HEK293 (cell line): ENCODE results near the gene PPP3CA.

ENCODE experiments used
- CTCF ChIA-PET: fragments of 350-600 bp; formaldehyde crosslinking; extraction: SDS; loops from one replicate; lab custom pipeline; 2021; ENCODE audit warnings: antibody characterized with exemption; lab: Yijun Ruan, JAX
- POLR2A ChIA-PET: fragments of 300-600 bp; formaldehyde crosslinking; extraction: SDS; loops from one replicate; lab custom pipeline; 2020; ENCODE audit warnings: antibody characterized with exemption, inconsistent platforms; lab: Yijun Ruan, JAX
- H3K27ac ChIP-seq: fragments of 200-500 bp; sonication (Bioruptor generic); 2 replicates; pipeline ENCODE4 v1.5.1; 2014; ENCODE audit warnings: low read depth, low read length, control low read depth, inconsistent platforms; ENCODE audit errors: extremely low read depth
- H3K36me3 ChIP-seq, 2 experiments: fragments of 200-500 bp in 1 of 2; sonication (Bioruptor generic) in 1 of 2; 1 replicate in 1 of 2; 2 replicates in 1 of 2; pipeline ENCODE4 v1.5.1; 2014 to 2017; ENCODE audit warnings: inconsistent platforms in 2 of 2, low read length in 2 of 2; ENCODE audit not compliant: control insufficient read depth in 2 of 2, insufficient read depth in 1 of 2
- H3K4me1 ChIP-seq: fragments of 200-500 bp; sonication (Bioruptor generic); 2 replicates; pipeline ENCODE4 v1.5.1; 2014; ENCODE audit warnings: mild to moderate bottlenecking, low read length, inconsistent platforms; ENCODE audit not compliant: control insufficient read depth, insufficient read depth
- H3K4me3 ChIP-seq: 2 replicates; pipeline ENCODE4 v1.5.1; 2011; ENCODE audit warnings: low read depth, mild to moderate bottlenecking, control low read depth, low read length, moderate library complexity
- H3K9me3 ChIP-seq: fragments of 200-500 bp; sonication (Bioruptor generic); 2 replicates; pipeline ENCODE4 v1.5.1; 2014; ENCODE audit warnings: low read depth, low read length, inconsistent platforms; ENCODE audit not compliant: control insufficient read depth, insufficient read depth
- KLF1 ChIP-seq: fragments of 450-650 bp; formaldehyde crosslinking; IDR thresholded peaks from 2 replicates; pipeline ENCODE4 v1.5.1; 2016; ENCODE audit warnings: missing biosample characterization, missing genetic modification characterization
- MEIS1 ChIP-seq: sonication (generic); formaldehyde crosslinking; IDR thresholded peaks from 2 replicates; pipeline ENCODE4 v1.8.1; 2022; ENCODE audit warnings: missing genetic modification reagents, mild to moderate bottlenecking, borderline replicate concordance
- SCRT1 ChIP-seq: fragments of 450-650 bp; formaldehyde crosslinking; IDR thresholded peaks from 2 replicates; pipeline ENCODE4 v1.5.1; 2016; ENCODE audit warnings: missing biosample characterization, missing genetic modification characterization, borderline replicate concordance
- SETDB1 ChIP-seq: IDR thresholded peaks from one replicate; pipeline ENCODE4 v1.6.1; 2017; ENCODE audit warnings: mild to moderate bottlenecking, low read length, moderate library complexity, mixed read lengths; ENCODE audit not compliant: insufficient read length
- SP2 ChIP-seq: fragments of 450-650 bp; formaldehyde crosslinking; IDR thresholded peaks from 2 replicates; pipeline ENCODE4 v1.5.1; 2016; ENCODE audit warnings: missing biosample characterization, missing genetic modification characterization
- SP3 ChIP-seq: fragments of 450-650 bp; formaldehyde crosslinking; IDR thresholded peaks from 2 replicates; pipeline ENCODE4 v1.5.1; 2016; ENCODE audit warnings: missing biosample characterization, missing genetic modification characterization
- SP7 ChIP-seq: fragments of 450-650 bp; formaldehyde crosslinking; IDR thresholded peaks from 2 replicates; pipeline ENCODE4 v1.5.1; 2016; ENCODE audit warnings: missing biosample characterization, missing genetic modification characterization
- ZFP3 ChIP-seq: fragments of 450-650 bp; formaldehyde crosslinking; IDR thresholded peaks from 2 replicates; pipeline ENCODE4 v1.5.1; 2016; ENCODE audit warnings: low read depth, missing biosample characterization, missing genetic modification characterization
- ZFP41 ChIP-seq: fragments of 450-650 bp; formaldehyde crosslinking; IDR thresholded peaks from 2 replicates; pipeline ENCODE4 v1.5.1; 2016; ENCODE audit warnings: missing biosample characterization, missing genetic modification characterization, borderline replicate concordance
- ZIC2 ChIP-seq: fragments of 450-650 bp; formaldehyde crosslinking; IDR thresholded peaks from 2 replicates; pipeline ENCODE4 v1.5.1; 2016; ENCODE audit warnings: missing biosample characterization, missing genetic modification characterization
- ZNF175 ChIP-seq: fragments of 450-650 bp; formaldehyde crosslinking; IDR thresholded peaks from 2 replicates; pipeline ENCODE4 v1.5.1; 2016; ENCODE audit warnings: missing biosample characterization, missing genetic modification characterization
- ZNF223 ChIP-seq: fragments of 450-650 bp; formaldehyde crosslinking; IDR thresholded peaks from 2 replicates; pipeline ENCODE4 v1.5.1; 2016; ENCODE audit warnings: missing biosample characterization, missing genetic modification characterization
- ZNF23 ChIP-seq: fragments of 450-650 bp; formaldehyde crosslinking; IDR thresholded peaks from 2 replicates; pipeline ENCODE4 v1.5.1; 2016; ENCODE audit warnings: missing biosample characterization, missing genetic modification characterization, borderline replicate concordance
- ZNF302 ChIP-seq: fragments of 450-650 bp; formaldehyde crosslinking; IDR thresholded peaks from 2 replicates; pipeline ENCODE4 v1.5.1; 2016; ENCODE audit warnings: missing biosample characterization, missing genetic modification characterization, low read depth
- ZNF311 ChIP-seq: fragments of 450-650 bp; formaldehyde crosslinking; IDR thresholded peaks from 2 replicates; pipeline ENCODE4 v1.5.1; 2017; ENCODE audit warnings: missing biosample characterization, missing genetic modification characterization, borderline replicate concordance
- ZNF335 ChIP-seq: fragments of 450-650 bp; formaldehyde crosslinking; conservative IDR thresholded peaks from 2 replicates; pipeline ENCODE4 v1.5.1; 2016; ENCODE audit warnings: missing biosample characterization, missing genetic modification characterization
- ZNF404 ChIP-seq: fragments of 450-650 bp; formaldehyde crosslinking; IDR thresholded peaks from 2 replicates; pipeline ENCODE4 v1.5.1; 2017; ENCODE audit warnings: missing biosample characterization, missing genetic modification characterization
- ZNF501 ChIP-seq: fragments of 450-650 bp; formaldehyde crosslinking; IDR thresholded peaks from 2 replicates; pipeline ENCODE4 v1.5.1; 2016; ENCODE audit warnings: missing biosample characterization, missing genetic modification characterization
- ZNF514 ChIP-seq: fragments of 450-650 bp; formaldehyde crosslinking; IDR thresholded peaks from 2 replicates; pipeline ENCODE4 v1.5.1; 2016; ENCODE audit warnings: missing biosample characterization, missing genetic modification characterization
- ZNF544 ChIP-seq: fragments of 450-650 bp; formaldehyde crosslinking; IDR thresholded peaks from 2 replicates; pipeline ENCODE4 v1.5.0; 2017; ENCODE audit warnings: missing biosample characterization, missing genetic modification characterization
- ZNF549 ChIP-seq: fragments of 450-650 bp; IDR thresholded peaks from 2 replicates; pipeline ENCODE4 v1.5.1; 2018; ENCODE audit warnings: missing biosample characterization, missing genetic modification characterization, mild to moderate bottlenecking, inconsistent platforms, moderate library complexity
- ZNF596 ChIP-seq: fragments of 450-650 bp; IDR thresholded peaks from 2 replicates; pipeline ENCODE4 v1.5.0; 2018; ENCODE audit warnings: missing biosample characterization, mild to moderate bottlenecking, missing genetic modification characterization, moderate library complexity
- ZNF623 ChIP-seq: fragments of 450-650 bp; formaldehyde crosslinking; IDR thresholded peaks from 2 replicates; pipeline ENCODE4 v1.5.1; 2016; ENCODE audit warnings: missing biosample characterization, missing genetic modification characterization
- ZNF624 ChIP-seq: fragments of 450-650 bp; formaldehyde crosslinking; IDR thresholded peaks from 2 replicates; pipeline ENCODE4 v1.5.1; 2017; ENCODE audit warnings: missing biosample characterization, missing genetic modification characterization
- ZNF654 ChIP-seq: fragments of 450-650 bp; formaldehyde crosslinking; IDR thresholded peaks from 2 replicates; pipeline ENCODE4 v1.5.1; 2016; ENCODE audit warnings: low read depth, missing biosample characterization, missing genetic modification characterization
- ZNF843 ChIP-seq: fragments of 450-650 bp; formaldehyde crosslinking; IDR thresholded peaks from 2 replicates; pipeline ENCODE4 v1.5.1; 2016; ENCODE audit warnings: missing biosample characterization, missing genetic modification characterization
- TF ChIP-seq, protein P1 (sequence below): fragments of 450-650 bp; IDR thresholded peaks from 2 replicates; pipeline ENCODE4 v1.5.1; 2018; ENCODE audit warnings: missing biosample characterization, missing genetic modification characterization
- TF ChIP-seq, protein P2 (sequence below): fragments of 450-650 bp; formaldehyde crosslinking; IDR thresholded peaks from 2 replicates; pipeline ENCODE4 v1.5.1; 2016; ENCODE audit warnings: missing biosample characterization, missing genetic modification characterization

Gene PPP3CA

GRCh38 chr4:101163936-101164335, 183.4 kb downstream of the PPP3CA start:
- ChIA-PET POLR2A (no interaction called here), CTCF (no interaction called here)
- Histone ChIP-seq H3K36me3 (no peaks in the 10 kb centered on the region), H3K4me3 (no peak overlapping the region), H3K27ac (no peak overlapping the region), H3K9me3 (no peaks in the 10 kb centered on the region), H3K4me1 (no peaks in the 10 kb centered on the region)
- TF ChIP-seq ZNF624 (tag by site-specific recombination) (no peak), ZNF654 (tag by site-specific recombination) (no peak), ZNF501 (no peak), SP2 (tag by site-specific recombination) (no peak), ZNF335 (tag by site-specific recombination) (no peak), ZNF549 (tag by site-specific recombination) (no peak), SCRT1 (tag by site-specific recombination) (no peak), ZNF311 (tag by site-specific recombination) (no peak), ZNF223 (tag by site-specific recombination) (no peak), ZNF302 (tag by site-specific recombination) (no peak), ZNF623 (tag by site-specific recombination) (no peak), ZNF514 (tag by site-specific recombination) (no peak), SETDB1 (no peak), ZNF843 (tag by site-specific recombination) (no peak)
- TF ChIP-seq, protein P1, sequence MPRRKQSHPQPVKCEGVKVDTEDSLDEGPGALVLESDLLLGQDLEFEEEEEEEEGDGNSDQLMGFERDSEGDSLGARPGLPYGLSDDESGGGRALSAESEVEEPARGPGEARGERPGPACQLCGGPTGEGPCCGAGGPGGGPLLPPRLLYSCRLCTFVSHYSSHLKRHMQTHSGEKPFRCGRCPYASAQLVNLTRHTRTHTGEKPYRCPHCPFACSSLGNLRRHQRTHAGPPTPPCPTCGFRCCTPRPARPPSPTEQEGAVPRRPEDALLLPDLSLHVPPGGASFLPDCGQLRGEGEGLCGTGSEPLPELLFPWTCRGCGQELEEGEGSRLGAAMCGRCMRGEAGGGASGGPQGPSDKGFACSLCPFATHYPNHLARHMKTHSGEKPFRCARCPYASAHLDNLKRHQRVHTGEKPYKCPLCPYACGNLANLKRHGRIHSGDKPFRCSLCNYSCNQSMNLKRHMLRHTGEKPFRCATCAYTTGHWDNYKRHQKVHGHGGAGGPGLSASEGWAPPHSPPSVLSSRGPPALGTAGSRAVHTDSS (tag by site-specific recombination): no peak

DNA sequence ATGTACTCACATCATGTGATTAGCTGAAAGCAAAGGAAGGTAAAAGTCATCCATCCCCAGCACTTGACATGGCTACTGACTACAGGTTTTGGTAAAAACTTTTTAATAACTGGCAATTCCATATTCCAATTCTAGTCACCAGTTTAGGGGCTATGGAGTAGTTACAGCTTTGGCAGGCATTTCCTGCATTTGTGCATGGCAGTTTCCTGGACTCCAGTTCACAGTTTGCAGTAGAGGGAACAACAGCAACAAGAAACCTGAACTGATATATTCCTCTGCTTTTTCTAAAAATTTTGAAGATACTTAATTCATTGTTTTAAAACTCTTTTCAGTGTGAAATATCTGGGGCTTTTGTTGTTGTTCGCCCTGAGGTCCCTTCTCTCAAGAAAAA, 184.3 kb downstream of the PPP3CA start:
- ChIA-PET CTCF (no interaction called here), POLR2A (no interaction called here)
- no peak for TF ChIP-seq KLF1
- TF ChIP-seq SP3 (tag by site-specific recombination): no peak
- TF ChIP-seq ZFP41 (tag by site-specific recombination): no peak
- TF ChIP-seq ZIC2 (tag by site-specific recombination): no peak
- TF ChIP-seq, protein P2, sequence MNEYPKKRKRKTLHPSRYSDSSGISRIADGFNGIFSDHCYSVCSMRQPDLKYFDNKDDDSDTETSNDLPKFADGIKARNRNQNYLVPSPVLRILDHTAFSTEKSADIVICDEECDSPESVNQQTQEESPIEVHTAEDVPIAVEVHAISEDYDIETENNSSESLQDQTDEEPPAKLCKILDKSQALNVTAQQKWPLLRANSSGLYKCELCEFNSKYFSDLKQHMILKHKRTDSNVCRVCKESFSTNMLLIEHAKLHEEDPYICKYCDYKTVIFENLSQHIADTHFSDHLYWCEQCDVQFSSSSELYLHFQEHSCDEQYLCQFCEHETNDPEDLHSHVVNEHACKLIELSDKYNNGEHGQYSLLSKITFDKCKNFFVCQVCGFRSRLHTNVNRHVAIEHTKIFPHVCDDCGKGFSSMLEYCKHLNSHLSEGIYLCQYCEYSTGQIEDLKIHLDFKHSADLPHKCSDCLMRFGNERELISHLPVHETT: no peak
- TF ChIP-seq ZFP3: no peak
- TF ChIP-seq MEIS1: no peak
- no peak for TF ChIP-seq SP7 (tag by site-specific recombination)
- no peak for TF ChIP-seq ZNF596
- TF ChIP-seq ZNF544 (tag by site-specific recombination): no peak
- no peak for TF ChIP-seq ZNF175 (tag by site-specific recombination)
- TF ChIP-seq ZNF23: no peak
- no peak for TF ChIP-seq ZNF404 (tag by site-specific recombination)
- Histone ChIP-seq H3K4me3 (no peak overlapping the region), H3K27ac (no peak overlapping the region), H3K4me1 (no peaks in the 10 kb centered on the region), H3K9me3 (no peaks in the 10 kb centered on the region), H3K36me3 (no peaks in the 10 kb centered on the region)
